ENCODE results near the gene ST3GAL5. TPM values are rescaled to one million over a fixed set of nuclear protein-coding genes. Genes with fewer than 3 reads are reported as not detected.

The ST3GAL5 gene
- total RNA-seq, 1 experiment from 2014 or later = 55.0 TPM

DNA sequence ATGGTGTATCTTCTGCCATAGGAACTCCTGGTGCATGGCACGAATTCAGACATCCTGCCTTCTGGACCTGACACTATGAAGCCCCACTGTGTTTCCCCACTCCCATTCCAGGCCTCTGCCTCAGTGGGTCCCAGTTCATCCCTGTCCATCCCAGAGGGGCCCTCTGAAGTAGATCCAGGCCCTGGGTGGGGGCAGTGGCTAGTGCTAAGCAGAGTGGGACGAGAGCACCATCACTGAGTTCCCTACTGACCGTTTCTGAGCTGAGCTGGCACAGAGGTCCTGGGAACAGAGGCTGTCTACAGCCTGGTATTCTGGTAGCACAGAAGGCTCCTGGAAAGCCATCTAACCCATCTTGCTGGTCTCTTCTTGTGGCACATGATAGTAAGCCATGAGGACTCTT, 81.0 kb downstream of the ST3GAL5 start:
- DNase-seq (ENCODE audit: low read depth) = no peak

DNA sequence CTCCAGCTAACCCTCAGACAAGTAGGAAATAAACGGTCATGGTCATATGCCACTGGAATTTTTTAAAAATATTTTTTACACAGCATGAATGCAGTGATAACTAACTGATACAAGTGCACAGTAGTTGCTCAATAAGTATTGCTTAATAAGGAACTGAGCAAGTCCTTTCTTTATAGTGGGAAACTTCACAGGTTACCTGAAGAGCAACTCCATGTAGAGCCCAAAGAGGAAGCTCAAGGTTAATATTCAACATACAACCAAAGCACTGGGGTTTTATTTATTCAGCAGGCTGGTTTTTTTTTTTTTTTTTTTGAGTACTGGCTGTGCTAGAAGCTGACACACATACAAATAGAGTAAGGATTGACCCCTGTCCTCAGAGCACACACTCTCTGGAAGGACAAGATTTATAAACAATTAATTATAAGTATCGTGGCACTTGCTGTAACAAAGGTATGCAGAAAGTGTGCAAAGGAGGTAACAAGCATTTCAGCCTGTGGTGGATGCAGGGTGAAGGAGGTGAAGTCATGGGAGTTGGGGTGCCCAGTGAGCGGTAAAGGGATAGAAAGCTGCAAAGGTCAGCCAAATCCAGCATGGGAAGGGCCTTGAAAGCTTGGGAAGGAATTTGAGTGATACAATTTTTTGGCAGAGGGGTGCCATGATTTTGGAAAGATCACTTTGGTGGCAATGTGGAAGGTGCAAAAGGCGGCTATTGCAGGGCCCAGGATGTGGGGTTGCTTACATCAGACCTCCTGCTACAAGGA, 82.3 kb downstream of the ST3GAL5 start:
- no peak for DNase-seq (ENCODE audit: low read depth)

DNA sequence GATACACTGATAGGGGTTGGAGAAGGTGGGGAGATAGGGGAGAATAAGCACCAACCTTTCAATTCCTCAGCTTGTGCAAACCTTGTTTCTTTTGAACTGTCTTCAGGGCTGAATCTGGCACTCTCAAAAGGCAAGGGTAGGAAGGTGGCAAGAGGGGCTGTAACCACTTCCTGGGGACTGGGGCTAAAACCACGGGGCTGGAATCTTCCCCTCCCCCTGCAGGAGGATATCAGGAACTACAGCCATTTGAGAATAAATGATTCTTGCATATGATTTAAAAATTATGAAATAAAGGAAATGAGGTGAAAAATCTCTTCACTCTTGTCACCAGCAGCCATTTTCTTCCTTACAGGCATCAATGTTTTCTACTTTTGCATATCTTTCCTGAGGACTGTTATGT, 84.2 kb downstream of the ST3GAL5 start:
- no peak for DNase-seq (ENCODE audit: low read depth)

DNA sequence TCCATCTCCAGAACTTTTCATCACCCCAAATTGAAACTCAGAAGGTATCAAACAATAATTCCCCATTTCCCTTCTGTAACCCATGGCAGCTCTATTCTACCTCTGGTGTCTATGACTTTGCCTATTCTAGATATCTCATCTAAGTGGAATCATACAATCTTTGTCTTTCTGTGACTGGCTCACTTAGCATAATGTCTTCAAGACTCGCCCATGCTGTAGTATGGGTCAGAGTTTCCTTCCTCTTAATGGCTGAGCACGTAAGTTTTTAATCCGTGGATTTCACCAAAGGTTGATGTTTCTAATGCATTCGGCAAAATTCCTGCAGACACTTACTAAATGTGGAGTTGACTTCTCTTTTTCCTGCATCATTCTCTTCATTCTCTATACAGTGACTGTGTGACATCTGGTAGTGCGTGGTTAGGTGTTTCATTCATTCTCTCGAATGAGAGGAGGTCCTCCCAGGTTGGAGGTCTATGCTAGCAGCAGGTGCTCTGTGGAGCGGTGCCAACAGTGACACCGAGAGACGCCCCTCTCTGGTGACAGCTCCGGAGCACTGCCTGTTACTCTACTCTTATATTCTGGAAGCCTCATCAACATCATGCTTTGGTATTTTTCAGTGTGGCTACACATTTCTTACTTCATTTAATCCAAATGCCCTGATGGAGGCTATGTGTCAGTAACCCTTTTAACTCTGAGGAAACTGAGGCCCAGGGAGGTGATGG, 84.9 kb downstream of the ST3GAL5 start:
- no peak for DNase-seq (ENCODE audit: low read depth)

DNA sequence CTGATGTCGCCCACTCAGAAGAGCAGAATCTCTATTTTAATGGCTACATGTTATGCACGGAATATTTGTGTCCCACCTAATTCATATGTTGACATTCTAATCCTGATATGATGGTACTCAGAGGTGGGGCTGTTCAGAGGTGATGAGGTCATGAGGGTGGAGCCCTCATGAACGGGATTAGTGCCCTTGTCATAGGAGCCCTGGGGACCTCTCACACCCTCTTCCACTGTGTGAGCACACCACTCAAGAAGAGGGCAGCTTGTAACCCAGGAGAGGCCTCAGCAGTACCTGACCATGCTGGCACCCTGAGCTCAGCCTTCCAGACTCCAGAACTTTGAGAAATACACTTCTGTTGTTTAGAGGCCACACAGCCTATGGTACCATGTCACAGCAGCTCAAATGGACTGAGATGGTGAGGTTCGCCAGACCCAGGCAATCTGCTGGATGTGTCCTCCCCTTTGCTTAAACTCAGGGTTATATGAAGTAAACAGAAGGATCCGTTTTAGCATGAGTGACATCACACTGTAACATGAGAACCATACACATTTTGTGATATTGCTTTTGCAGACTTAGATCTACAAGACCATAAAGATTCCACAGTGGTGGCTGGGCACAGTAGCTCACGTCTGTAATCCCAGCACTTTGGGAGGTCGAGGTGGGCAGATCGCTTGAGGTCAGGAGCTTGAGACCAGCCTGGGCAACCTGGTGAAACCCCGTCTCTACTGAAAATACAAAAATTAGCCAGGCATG, 86.3 kb downstream of the ST3GAL5 start:
- DNase-seq (ENCODE audit: low read depth) = no peak

DNA sequence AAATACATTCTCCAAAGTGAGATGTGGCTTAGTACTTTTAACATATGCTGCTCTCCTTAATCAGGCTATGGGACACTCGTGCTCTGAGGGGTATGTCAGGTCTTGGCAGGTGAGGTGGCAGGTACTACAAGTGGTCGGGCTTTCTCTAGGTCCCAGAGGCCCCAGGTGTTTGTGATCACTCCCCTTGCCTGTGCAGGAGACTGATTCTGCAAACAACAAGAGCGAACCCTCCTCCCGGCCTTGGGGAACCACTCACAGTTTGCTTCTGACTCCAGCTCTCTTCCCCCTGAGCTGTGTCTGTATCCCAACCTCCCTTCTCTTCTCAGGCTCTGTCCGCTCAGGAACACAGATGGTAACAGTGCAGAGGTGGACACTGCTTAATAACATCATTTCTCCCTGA, 86.9 kb downstream of the ST3GAL5 start:
- DNase-seq (ENCODE audit: low read depth) = no peak

DNA sequence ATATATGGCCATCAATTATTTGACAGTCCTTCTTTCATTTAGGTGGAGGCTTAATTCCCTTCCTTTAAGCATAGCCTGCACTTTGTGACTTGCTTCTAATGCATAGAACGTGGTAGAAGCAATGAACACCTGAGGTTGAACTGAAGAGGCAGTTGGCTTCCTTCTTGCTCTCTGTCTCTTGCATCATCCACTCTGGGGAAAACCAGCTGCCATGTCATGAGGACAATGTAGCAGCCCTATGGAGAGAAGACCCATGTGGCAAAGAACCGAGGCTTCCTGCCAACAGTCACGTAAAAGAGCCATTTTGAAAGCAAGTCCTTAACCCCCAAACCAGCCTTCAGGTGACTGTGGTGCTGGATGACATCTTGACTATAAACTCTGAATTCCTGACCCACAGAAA, 88.2 kb downstream of the ST3GAL5 start:
- no peak for DNase-seq (ENCODE audit: low read depth)

DNA sequence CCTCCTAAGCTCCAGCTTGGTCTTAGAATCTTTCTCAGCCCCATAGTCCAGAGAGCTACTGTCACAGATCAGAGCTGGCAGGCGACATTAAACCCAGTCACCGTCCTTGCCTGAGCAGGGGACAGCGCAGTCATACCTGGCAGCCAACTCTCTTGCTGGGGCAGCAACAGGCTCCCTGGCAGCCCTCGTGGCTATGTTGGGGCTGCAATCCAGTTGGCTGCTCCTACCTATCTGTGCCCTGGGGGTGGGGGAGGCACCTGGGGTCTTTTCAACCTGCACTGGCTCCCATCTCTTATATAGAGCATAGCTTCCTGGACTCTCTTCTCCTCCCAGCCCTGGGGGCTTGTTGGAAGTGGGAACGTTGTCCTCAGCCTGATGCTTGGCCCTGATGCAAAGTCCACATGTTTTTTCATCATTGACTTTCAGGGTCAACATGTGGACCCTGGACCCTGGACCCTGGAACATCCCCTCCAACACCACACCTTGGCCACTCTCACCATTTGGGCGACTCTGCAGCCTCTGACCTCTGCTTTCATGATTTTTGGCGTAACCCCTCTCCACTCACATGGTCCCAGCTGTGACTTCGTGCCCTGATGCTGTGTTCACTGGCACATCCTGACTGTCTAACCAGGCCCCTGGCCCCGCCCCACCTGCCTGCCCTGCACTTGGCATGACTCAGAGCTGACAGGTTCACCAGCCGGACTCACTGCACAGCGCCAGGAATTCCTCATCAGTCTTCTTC, 89.4 kb downstream of the ST3GAL5 start:
- DNase-seq (ENCODE audit: low read depth) = no peak

DNA sequence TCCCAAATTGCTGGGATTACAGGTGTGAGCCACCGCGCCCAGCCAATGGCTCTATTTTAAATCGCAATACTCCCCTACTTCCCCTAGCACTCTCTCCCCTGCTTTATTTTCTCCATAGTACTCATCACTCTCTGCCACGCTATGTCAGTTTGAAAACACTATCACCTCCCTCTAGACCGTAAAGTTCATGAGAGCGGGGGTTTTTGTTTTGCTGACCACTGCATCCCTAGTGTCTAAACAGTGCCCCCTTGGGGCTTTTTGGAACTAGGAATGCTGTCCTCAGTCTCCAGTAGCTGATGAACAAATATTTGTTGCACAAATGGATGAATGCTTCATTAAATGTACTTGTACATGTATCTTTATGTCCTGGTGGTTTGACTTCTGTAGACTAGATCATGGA, 90.9 kb downstream of the ST3GAL5 start:
- DNase-seq (ENCODE audit: low read depth) = peak; percentile 70

DNA sequence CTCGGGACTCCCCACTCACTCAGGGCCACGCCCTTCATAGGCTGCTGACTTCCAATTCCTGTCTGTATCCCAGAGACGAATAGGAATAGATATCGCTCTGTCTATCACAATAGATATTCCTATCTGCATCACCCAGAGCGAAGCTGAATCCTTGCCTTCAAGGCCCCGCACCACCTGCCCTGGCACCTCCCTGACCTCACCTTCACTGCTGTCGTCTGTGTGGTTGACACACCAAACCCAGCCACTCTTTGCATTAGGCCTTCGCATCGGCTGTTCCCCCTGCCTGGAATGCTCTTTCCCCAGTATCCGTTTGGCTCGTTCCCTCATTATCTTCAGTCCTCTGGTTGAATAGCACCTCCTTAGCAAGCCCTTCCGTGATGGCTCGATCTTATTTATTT, 91.5 kb downstream of the ST3GAL5 start:
- DNase-seq (ENCODE audit: low read depth) = no peak

DNA sequence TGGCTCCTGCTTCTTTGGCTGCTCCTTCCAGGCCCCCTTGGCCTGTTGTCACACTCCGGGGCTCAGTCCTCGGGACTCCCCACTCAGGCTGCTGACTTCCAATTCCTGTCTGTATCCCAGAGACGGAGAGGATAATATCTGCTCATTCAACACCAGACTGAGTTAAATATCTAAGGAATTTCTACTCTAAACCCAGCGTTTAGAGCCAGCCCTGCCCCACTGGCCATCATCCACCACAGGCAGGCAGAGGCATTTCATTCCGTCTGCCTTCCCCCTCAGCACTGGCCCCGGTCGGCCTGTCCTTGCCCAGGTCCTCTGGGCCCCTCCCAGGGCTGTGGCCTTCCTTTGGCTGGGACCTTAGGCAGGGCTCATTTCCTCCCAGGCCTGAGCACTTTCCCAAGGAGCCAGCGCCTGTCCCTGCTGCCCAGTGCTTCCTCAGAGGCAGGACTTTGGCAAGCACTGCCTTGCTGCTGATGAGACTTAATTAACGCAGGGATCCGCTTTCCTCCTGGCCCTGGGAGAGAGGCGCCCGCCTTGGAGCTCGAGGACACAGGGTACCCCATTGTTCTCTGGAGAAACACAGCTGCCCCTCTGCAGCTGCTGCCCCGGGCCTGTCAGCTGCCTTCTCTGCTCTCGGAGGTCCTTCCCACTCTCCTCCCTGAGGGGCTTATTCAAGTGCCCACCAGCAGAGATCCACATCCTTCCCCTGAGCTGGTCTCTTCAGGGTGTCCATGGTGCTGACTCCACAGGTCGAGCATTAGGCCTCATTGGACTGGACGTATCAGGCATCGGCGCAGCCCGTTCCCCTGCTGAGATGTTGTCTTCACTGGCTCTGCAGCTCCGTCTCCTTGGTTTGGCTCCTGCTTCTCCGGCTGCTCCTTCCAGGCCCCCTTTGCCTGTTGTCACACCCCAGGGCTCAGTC, 92.2 kb downstream of the ST3GAL5 start:
- DNase-seq (ENCODE audit: low read depth) = peak; percentile 52

DNA sequence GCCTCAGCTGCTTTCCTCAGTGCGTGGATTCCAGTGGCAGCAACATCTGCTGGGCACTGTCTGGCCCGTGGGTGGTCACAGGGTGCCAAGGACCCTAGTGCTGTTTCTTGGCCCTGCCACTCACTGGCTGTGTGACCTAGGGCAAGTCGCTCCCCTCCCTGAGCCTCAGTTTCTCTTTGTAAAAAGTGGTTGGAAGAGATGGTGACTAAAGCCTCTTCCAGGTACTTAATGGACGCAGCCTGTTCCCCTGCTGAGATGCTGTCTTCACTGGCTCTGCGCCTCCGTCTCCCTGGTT, 92.8 kb downstream of the ST3GAL5 start:
- no peak for DNase-seq (ENCODE audit: low read depth)

DNA sequence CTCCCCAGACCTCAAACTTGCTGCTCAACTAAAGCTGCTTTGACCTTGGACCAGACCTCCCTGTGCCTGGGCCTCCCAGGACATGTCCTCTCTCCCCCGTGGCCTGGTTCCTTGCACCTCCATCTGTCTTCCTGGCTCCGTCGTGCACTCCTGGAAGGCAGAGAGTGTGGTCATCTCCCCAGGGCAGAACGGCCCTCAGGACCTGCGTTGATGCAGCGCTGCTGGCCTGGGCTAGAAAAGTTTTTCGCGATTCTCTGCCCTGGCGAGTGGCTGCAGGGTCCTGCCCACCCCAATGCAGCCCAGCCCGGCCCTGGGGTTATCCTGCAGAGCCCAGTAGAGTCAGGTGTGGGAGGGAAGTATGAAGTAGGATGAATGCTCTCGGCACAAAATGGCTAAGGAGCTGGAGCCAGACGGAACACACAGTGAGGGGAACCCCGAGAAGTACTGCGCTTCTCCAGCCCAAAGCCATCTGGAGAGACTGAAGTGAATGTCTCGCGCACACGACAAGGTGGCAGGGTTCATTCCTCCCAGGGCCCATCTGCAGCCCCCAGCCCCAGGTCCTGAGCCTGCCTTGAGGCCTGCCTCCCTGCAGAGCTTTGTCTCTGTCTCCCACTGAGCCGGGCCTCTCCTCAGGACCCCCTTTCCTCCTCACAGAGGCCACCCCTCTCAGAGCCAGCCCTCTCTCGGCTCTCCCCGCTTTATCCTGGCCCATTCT, 93.3 kb downstream of the ST3GAL5 start:
- no peak for DNase-seq (ENCODE audit: low read depth)

DNA sequence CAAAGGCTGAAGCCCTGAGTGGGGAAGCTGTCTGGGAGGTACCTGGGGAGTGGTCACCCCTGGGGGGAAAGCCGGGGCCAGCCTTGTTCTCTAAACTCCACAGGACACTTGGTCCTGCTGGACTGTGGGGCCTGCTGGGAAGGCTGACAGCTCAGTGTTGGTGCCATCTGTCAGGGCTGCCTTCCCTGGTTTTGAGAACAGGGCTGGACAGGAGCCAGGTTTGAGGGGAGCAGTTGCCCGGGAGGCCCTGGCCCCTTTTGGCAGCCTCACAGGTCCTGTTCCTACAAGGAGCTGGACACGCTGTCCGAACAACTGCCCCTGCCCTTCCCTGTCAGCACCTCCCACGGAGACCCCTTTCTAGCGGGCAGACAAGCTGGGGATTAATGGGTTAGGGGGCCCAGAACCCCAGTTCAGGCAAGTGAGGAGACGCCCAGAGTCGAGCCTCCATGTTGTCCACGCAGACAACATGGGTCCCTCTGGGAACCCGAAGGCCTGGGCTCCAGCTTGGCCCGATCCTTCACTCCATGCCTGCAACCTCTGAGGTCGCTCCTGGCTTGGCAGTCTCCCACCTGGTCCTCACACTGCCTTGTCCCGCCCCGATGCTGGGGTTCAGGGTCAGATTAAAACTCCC, 94.2 kb downstream of the ST3GAL5 start:
- peak; percentile 56 for DNase-seq (ENCODE audit: low read depth)

DNA sequence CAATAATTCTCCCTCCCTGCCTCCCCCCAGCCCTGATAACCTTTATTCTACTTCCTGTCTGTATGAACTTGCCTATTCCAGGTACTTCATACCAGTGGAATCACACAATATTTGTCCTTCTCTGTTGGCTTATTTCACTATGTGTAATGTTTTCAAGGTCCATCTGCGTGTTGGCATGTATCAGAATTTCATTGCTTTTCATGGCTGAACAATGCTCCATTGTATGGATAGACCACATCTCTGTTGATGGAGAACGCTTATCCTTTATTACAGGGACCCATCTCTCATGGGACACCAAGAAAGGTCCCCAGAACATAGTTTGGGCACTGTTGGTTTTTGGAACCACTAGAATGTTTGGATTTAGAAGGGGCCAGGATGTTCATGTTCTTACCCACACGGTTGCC, 94.8 kb downstream of the ST3GAL5 start:
- DNase-seq (ENCODE audit: low read depth) = no peak

DNA sequence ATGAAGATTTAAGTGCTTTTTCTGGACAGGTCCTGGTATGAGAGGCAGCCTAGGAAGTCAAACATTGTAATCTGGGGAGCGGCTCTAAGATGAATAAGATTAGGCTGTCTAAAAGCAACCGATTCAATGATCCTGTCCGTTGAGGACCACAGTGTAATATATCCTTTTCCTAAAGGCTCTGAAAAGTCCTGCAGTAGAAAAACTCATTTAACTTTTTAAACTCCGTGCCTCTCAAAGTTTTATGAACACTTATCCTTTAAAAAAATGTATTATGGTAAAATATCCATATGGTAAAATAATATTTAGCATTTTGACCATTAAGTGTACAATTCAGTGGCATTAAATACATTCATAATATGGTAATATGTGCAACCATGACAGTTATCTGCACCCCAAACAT, 95.2 kb downstream of the ST3GAL5 start:
- DNase-seq (ENCODE audit: low read depth) = no peak

DNA sequence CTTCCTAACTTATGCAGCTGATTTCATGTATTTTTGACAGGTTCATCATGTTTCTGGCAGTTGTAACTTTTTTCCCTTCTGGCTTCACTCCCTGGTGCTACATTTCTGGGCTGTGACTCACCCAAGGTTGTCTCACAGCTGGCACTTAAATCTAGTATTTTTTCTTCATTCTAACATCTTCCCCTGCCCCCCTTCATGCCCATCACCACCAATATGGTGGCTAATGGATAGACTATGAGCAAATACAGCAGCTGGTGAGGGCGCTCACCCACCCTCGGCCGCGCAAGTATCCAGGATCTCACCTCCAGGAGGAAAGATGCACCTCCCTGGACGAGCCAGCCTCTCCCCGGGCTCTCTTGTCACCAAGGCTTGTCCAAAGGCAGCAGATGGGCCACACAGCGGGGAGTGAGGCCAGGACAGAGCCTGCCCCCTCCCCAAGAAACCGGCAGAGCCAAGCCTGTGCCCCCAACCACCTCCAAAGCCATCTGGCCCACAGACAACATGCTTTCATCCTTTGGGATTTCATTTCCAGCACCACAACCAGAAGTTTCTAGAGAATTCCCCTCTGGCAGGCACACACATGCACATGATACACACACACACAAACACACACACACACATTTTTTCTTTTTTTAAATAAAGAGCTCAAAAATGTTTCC, 95.9 kb downstream of the ST3GAL5 start:
- DNase-seq (ENCODE audit: low read depth) = peak; percentile 94

DNA sequence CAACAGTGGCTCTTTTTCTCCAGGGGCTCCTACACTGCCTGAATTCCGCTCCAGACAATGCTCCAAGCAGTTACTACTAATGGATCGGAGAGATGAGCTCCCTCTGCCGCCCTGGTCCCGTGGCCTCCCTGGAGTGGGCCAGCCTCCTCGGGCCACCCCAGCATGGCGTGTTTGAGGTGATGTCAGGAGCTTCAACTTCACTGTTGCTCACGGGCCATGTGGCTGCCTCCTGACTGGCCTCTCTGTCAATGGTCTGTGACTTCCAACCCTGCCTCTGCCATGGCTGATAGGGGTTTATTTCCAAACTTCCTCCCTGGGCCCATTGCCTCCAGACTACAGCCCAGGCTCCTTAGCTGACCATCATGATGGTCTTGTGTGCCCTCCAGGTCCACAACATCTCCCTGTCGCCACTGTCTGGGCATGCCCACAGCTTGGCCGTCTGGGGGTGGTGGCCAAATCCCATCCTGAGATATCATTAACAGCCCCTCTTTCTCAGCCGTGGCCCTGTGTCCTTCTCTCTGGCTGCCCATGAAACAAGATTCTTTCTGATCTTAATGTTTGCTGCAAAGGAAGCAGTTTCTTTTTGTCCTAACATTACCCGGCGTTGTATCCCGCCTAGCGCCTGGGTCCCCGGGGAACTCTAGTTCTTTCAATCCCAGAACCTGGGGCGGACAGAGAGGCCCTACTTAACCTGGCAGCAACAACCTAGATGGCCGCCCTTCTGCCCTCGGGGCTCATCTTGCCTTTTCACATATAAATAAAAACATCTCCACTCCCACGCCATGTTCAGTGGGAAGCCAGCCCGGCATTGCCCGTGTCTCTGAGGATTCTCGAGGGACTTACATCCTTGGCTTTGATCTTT, 96.9 kb downstream of the ST3GAL5 start:
- DNase-seq (ENCODE audit: low read depth) = no peak

Data from LHCN-M2 (cell line).